HG02759 (cell line): ENCODE measurements around the gene TMEM108.

Experiments used
- ATAC-seq: cut with Tn5 transposase; IDR thresholded peaks from one replicate; pipeline ENCODE4 v1.9.1; 2021; ENCODE audit warnings: mild to moderate bottlenecking, moderate library complexity; ENCODE audit not compliant: unreplicated experiment

Gene TMEM108

GRCh38 chr3:133113927-133114597, 75.9 kb downstream of the TMEM108 start:
- no peak for ATAC-seq

- no peak for ATAC-seq
These were observed 77.0 kb downstream of the TMEM108 start for GRCh38 chr3:133115176-133115575.

GRCh38 chr3:133117342-133117741, 79.2 kb downstream of the TMEM108 start:
- ATAC-seq = no peak

GRCh38 chr3:133119176-133119575, 81.0 kb downstream of the TMEM108 start:
- ATAC-seq = no peak

GRCh38 chr3:133121450-133121849, 83.3 kb downstream of the TMEM108 start:
- no peak for ATAC-seq

GRCh38 chr3:133123636-133124035, 85.4 kb downstream of the TMEM108 start:
- no peak for ATAC-seq

GRCh38 chr3:133124511-133124910, 86.3 kb downstream of the TMEM108 start:
- ATAC-seq = no peak

- no peak for ATAC-seq
These were observed 87.0 kb downstream of the TMEM108 start for GRCh38 chr3:133125171-133125570.

- ATAC-seq = no peak
These were observed 87.6 kb downstream of the TMEM108 start for GRCh38 chr3:133125802-133126201.

GRCh38 chr3:133127381-133127780, 89.2 kb downstream of the TMEM108 start:
- no peak for ATAC-seq

GRCh38 chr3:133130168-133130567, 92.0 kb downstream of the TMEM108 start:
- no peak for ATAC-seq

- ATAC-seq = no peak
These were observed 97.1 kb downstream of the TMEM108 start for GRCh38 chr3:133135306-133135705.

GRCh38 chr3:133136114-133137041, 98.2 kb downstream of the TMEM108 start:
- no peak for ATAC-seq

GRCh38 chr3:133137042-133137996, 99.1 kb downstream of the TMEM108 start:
- no peak for ATAC-seq

- peak; percentile 74 for ATAC-seq
These were observed 99.8 kb downstream of the TMEM108 start for GRCh38 chr3:133138017-133138416.

- ATAC-seq = no peak
These were observed 113.9 kb downstream of the TMEM108 start for GRCh38 chr3:133152056-133152455.

- no peak for ATAC-seq
These were observed 114.6 kb downstream of the TMEM108 start for GRCh38 chr3:133152681-133153220.

- no peak for ATAC-seq
These were observed 115.2 kb downstream of the TMEM108 start for GRCh38 chr3:133153382-133153781.

- ATAC-seq = no peak
These were observed 119.5 kb downstream of the TMEM108 start for GRCh38 chr3:133157716-133158115.

- no peak for ATAC-seq
These were observed 120.5 kb downstream of the TMEM108 start for GRCh38 chr3:133158686-133159085.
